KMS-11 (cell line): ENCODE results near the gene FOXP1.

ENCODE experiments used
- H2AFZ ChIP-seq: fragments of 200-600 bp; sonication (generic); 2 replicates; pipeline ENCODE4 v1.6.1; 2016; ENCODE audit warnings: antibody characterized with exemption, mixed run types, low read depth
- H3K27ac ChIP-seq: fragments of 200-600 bp; sonication (generic); 2 replicates; pipeline ENCODE4 v1.6.1; 2016; ENCODE audit warnings: mild to moderate bottlenecking, mixed run types
- H3K27me3 ChIP-seq: fragments of 200-600 bp; sonication (generic); 2 replicates; pipeline ENCODE4 v1.6.1; 2017; ENCODE audit warnings: mild to moderate bottlenecking, low read depth, mixed run types, moderate library complexity; ENCODE audit not compliant: insufficient read depth
- H3K36me3 ChIP-seq: fragments of 200-600 bp; sonication (generic); 2 replicates; pipeline ENCODE4 v1.6.1; 2017; ENCODE audit warnings: mild to moderate bottlenecking, mixed run types; ENCODE audit not compliant: insufficient read depth
- H3K4me1 ChIP-seq: fragments of 200-600 bp; sonication (generic); 2 replicates; pipeline ENCODE4 v1.6.1; 2016; ENCODE audit warnings: mild to moderate bottlenecking, low read depth, mixed run types; ENCODE audit not compliant: poor library complexity, severe bottlenecking
- H3K4me2 ChIP-seq: fragments of 200-600 bp; sonication (generic); 2 replicates; pipeline ENCODE4 v1.7.0; 2016; ENCODE audit warnings: mild to moderate bottlenecking, mixed run types
- H3K4me3 ChIP-seq: fragments of 200-600 bp; sonication (generic); IDR thresholded peaks from 2 replicates; pipeline ENCODE4 v1.6.1; 2017; ENCODE audit warnings: low read depth, low read length, mixed read lengths; ENCODE audit not compliant: insufficient read depth
- H3K79me2 ChIP-seq: fragments of 200-600 bp; sonication (generic); 2 replicates; pipeline ENCODE4 v1.6.1; 2016; ENCODE audit warnings: low read depth, mixed run types; ENCODE audit not compliant: insufficient read depth
- H3K9ac ChIP-seq: fragments of 200-600 bp; sonication (generic); 2 replicates; pipeline ENCODE4 v1.6.1; 2016; ENCODE audit warnings: mild to moderate bottlenecking, mixed run types
- H4K20me1 ChIP-seq: fragments of 200-600 bp; sonication (generic); 2 replicates; pipeline ENCODE4 v1.6.1; 2016; ENCODE audit warnings: mild to moderate bottlenecking, mixed run types; ENCODE audit not compliant: insufficient read depth
- CTCF ChIP-seq: fragments of 200-600 bp; sonication (generic); conservative IDR thresholded peaks from 2 replicates; pipeline ENCODE4 v1.6.1; 2017; ENCODE audit warnings: low read depth, mild to moderate bottlenecking, antibody characterized with exemption, low read length, moderate library complexity, mixed read lengths

Gene FOXP1

DNA sequence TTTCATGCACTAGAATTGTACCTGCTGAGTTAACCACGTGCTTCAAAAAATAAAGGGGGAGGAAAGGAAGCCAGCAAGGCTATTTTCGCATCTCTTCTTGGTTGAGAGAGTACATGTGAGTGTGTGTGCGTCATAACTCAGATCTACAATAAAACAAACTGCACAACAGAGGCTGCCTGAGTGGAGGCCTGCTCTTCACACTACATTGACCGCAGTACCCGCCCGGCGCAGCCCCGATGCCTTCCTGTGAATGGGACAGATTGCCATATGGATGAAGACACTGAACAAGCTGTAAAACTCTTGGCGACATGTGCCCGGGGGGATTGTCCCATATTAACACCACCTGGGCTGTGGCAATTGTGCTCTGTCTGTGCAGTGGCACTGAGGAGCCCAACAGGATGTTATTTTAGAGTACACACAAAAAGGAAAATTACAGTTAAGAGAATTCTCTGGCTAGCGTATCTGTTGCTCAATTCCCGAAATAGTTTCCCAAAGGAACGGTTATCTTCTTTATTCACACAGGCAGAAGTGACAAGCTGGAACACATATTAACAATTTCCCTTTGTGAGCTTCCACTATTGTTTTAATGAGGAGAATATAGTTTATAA is 551.5 kb downstream of the FOXP1 start:
- no peaks in the 10 kb centered on the region; the same call in 1 of the 2 replicates for H3K79me2 ChIP-seq
- no peak overlapping the region for H2AFZ ChIP-seq
- no peak overlapping the region for H3K4me3 ChIP-seq
- no peaks in the 10 kb centered on the region for H3K27me3 ChIP-seq
- H4K20me1 ChIP-seq: no peaks in the 10 kb centered on the region
- H3K9ac ChIP-seq: no peak overlapping the region
- H3K4me1 ChIP-seq: no peaks in the 10 kb centered on the region
- no peaks in the 10 kb centered on the region for H3K36me3 ChIP-seq
- TF ChIP-seq CTCF: no peak
- no peak overlapping the region for H3K4me2 ChIP-seq
- H3K27ac ChIP-seq: no peak overlapping the region

DNA sequence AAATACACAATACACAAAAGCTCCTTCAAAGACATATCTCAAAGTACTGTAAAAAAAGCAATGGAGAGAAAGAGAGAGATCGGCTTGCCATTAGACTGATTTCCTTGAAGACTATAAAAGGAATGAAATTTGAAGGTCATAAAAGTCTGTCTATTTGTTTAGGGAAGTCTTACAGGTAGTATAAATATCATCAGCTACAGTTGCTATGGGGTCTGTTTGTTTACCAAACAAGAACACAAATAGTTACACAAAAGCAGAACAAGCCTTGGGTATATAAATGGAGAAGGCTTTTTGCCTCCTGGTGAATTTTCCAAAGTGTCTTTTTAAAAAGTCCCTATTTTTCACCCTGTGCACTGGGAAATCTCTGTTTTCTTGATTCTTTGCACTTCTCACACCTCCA is 552.3 kb downstream of the FOXP1 start:
- no peak overlapping the region for H2AFZ ChIP-seq
- H3K4me2 ChIP-seq: no peak overlapping the region
- no peak overlapping the region for H3K4me3 ChIP-seq
- no peaks in the 10 kb centered on the region; the same call in 1 of the 2 replicates for H3K79me2 ChIP-seq
- H3K9ac ChIP-seq: no peak overlapping the region
- no peaks in the 10 kb centered on the region for H4K20me1 ChIP-seq
- no peaks in the 10 kb centered on the region for H3K27me3 ChIP-seq
- H3K27ac ChIP-seq: no peak overlapping the region
- H3K4me1 ChIP-seq: no peaks in the 10 kb centered on the region
- H3K36me3 ChIP-seq: no peaks in the 10 kb centered on the region
- no peak for TF ChIP-seq CTCF

DNA sequence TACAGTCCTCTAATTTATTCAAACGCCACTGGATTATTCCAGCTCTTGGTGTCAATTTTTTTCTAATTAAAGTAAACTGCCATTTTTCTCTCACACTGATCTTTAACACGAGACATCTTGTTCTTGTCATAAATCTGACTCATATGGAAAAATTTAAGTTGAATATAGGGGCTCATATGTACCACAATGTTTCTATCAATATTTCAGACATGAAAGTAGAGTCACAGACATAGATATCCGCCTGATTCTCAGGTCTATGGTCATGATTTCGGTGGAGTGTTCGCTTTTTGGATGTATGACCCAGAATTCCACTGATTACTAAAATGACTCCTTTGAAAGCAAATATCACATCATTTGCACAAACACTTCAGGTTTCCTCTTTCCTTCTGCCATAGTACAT is 552.8 kb downstream of the FOXP1 start:
- Histone ChIP-seq H3K9ac (no peak overlapping the region), H4K20me1 (no peaks in the 10 kb centered on the region), H3K79me2 (no peaks in the 10 kb centered on the region; the same call in 1 of the 2 replicates), H3K4me2 (no peak overlapping the region), H3K27me3 (no peaks in the 10 kb centered on the region), H3K4me3 (no peak overlapping the region), H3K4me1 (no peaks in the 10 kb centered on the region), H2AFZ (no peak overlapping the region), H3K36me3 (no peaks in the 10 kb centered on the region), H3K27ac (no peak overlapping the region)
- TF ChIP-seq CTCF: no peak

DNA sequence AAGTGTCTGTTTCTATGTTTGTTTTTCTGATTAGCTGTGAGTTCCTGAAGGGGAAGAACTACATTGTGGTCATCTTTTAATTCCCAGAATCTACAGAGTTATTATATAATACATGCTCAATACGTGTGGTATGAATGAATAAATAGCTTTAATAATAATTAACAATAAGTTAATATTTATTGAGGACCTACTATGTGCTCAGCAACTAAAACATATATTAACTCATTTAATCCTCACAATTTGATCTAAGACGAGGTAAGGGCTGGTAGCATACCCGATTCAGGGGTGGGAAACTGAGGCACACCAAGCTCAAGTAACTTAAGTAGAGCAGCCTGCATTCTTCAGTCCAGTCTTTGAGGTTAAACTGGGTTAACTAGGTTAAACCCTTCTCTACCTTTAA is 553.8 kb downstream of the FOXP1 start:
- TF ChIP-seq CTCF: no peak
- Histone ChIP-seq H4K20me1 (no peaks in the 10 kb centered on the region), H3K4me1 (no peaks in the 10 kb centered on the region), H3K27me3 (no peaks in the 10 kb centered on the region), H3K9ac (no peak overlapping the region), H2AFZ (no peak overlapping the region), H3K4me3 (no peak overlapping the region), H3K4me2 (no peak overlapping the region), H3K27ac (no peak overlapping the region), H3K36me3 (no peaks in the 10 kb centered on the region), H3K79me2 (no peaks in the 10 kb centered on the region; the same call in 1 of the 2 replicates)
